ENCODE data around the gene HERC3. TPM values are rescaled to one million over a fixed set of nuclear protein-coding genes. Genes with fewer than 3 reads are reported as not detected.
A peak's percentile ranks its signal among the peaks of the same experiment; 100 is the strongest.

HERC3 gene
- total and polyA plus RNA-seq, 4 donors, result 6.2 to 48.0 (median 24.9) TPM

DNA sequence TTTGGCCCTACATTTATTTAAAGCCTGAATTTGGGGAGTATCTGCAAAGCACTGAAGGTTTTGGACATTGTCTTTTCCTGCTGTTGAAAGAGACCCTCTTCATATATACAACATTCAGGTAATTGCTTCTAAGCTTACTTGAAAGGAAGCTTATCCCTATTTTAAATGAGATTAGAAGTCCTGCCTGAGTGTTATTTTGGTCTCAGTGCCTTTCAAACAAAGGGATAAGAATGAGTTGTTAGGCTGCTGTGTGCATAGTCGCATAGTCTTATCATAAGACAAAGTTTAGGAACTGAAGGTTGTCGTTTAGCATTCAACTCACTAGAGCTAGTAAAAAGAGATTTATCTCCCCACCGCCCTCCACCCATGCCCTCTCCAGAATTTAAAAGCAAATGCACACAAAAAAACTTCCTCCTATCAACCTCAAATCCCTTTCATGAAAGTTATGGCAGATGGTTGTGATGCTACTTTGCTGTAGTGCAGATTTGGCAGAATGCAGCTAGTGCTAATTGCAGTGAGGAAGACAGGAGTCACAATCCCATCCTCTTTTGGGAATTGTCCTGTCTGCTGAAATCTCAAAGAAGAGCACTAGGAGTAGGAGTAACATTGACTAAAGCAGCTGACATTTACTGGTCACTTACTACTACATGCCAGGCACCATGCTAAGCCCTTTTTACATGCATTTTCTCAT, 5.8 kb downstream of the HERC3 start:
- Histone ChIP-seq H3K27me3 (ENCODE audit: control insufficient read depth in 3 of 3, insufficient read depth in 3 of 3, low read length in 2 of 3) (no peaks in the 10 kb centered on the region), H3K36me3 (ENCODE audit: control insufficient read depth in 4 of 4, insufficient read depth in 4 of 4, low read length in 4 of 4) (peaks cover 6 to 9% (median 7%) of the 10 kb centered on the region in 4 donors), H3K27ac (ENCODE audit: low read depth in 1 of 2, low read length in 1 of 2) (peak overlapping the region in 1 of 2 donors; percentile 57), H3K4me3 (no peak overlapping the region), H3K9me3 (ENCODE audit: control insufficient read depth in 4 of 4, insufficient read depth in 3 of 4, low read length in 3 of 4) (no peaks in the 10 kb centered on the region), H3K9ac (ENCODE audit: insufficient read depth in 1 of 2, low read length in 2 of 2) (no peak overlapping the region), H3K4me1 (ENCODE audit: control insufficient read depth in 5 of 5, insufficient read depth in 5 of 5, low read length in 5 of 5) (peaks cover 0 to 30% (median 8%) of the 10 kb centered on the region in 5 donors)
- no peak for DNase-seq
- TF ChIP-seq, protein P1, sequence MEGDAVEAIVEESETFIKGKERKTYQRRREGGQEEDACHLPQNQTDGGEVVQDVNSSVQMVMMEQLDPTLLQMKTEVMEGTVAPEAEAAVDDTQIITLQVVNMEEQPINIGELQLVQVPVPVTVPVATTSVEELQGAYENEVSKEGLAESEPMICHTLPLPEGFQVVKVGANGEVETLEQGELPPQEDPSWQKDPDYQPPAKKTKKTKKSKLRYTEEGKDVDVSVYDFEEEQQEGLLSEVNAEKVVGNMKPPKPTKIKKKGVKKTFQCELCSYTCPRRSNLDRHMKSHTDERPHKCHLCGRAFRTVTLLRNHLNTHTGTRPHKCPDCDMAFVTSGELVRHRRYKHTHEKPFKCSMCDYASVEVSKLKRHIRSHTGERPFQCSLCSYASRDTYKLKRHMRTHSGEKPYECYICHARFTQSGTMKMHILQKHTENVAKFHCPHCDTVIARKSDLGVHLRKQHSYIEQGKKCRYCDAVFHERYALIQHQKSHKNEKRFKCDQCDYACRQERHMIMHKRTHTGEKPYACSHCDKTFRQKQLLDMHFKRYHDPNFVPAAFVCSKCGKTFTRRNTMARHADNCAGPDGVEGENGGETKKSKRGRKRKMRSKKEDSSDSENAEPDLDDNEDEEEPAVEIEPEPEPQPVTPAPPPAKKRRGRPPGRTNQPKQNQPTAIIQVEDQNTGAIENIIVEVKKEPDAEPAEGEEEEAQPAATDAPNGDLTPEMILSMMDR (IDR thresholded peaks at IDR 0.05; ENCODE audit: control extremely low read depth, extremely low read depth), result no peak
- ATAC-seq (ENCODE audit: insufficient read depth, low FRiP score), result no peak
- 63 to 74% methylated on average over 3 of the region's 3 CpGs for WGBS, 2 donors

DNA sequence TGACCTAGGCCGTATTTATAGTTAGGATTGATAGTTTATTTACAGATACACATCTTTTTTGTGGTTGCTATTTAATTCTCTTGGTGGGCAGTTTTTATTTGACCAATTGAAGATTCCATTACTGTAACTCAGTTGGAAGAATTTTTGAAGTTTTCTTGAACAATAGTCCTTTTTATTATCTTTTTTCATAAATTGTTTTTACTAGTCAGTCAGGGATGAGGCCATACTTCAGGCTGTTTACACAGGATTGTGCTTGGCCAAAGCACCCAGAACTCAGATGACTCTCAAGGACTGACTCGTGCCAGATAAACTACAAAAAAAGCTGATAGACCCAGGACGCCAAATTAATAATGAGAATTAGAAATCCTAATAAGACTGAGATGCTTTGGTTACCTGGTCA, 7.0 kb downstream of the HERC3 start:
- TF ChIP-seq, protein P1 (IDR thresholded peaks at IDR 0.05; ENCODE audit: control extremely low read depth, extremely low read depth), result no peak
- Histone ChIP-seq H3K36me3 (ENCODE audit: control insufficient read depth in 4 of 4, insufficient read depth in 4 of 4, low read length in 4 of 4) (peaks cover 6 to 9% (median 7%) of the 10 kb centered on the region in 4 donors), H3K27ac (ENCODE audit: low read depth in 1 of 2, low read length in 1 of 2) (peak overlapping the region in 1 of 2 donors; percentile 66), H3K9ac (ENCODE audit: insufficient read depth in 1 of 2, low read length in 2 of 2) (no peak overlapping the region), H3K27me3 (ENCODE audit: control insufficient read depth in 3 of 3, insufficient read depth in 3 of 3, low read length in 2 of 3) (no peaks in the 10 kb centered on the region), H3K4me3 (no peak overlapping the region), H3K4me1 (ENCODE audit: control insufficient read depth in 5 of 5, insufficient read depth in 5 of 5, low read length in 5 of 5) (peaks cover 0 to 30% (median 6%) of the 10 kb centered on the region in 5 donors), H3K9me3 (ENCODE audit: control insufficient read depth in 4 of 4, insufficient read depth in 3 of 4, low read length in 3 of 4) (no peaks in the 10 kb centered on the region)
- 58 to 74% methylated on average over 3 of the region's 3 CpGs for WGBS, 2 donors
- DNase-seq (no peak), ATAC-seq (ENCODE audit: insufficient read depth, low FRiP score) (no peak)

DNA sequence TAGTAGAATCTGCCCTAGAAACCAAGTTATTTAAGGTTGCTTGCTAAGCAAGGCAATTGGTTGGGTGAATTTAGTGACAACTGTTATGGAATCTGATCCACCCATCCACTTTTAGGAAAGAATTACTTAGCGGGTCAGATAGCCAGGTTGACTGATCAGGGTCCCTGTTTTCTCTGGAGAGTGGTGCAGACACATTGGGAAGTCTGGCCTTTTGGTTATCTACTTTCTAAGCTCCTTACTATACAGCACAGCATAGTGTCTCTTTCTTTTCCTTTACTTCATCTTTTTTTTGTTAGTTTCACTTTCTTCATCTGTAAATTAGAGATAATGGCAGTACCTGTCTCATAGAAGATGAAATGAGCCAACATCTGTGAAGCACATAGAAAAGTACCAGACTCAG, 7.4 kb downstream of the HERC3 start:
- no peak for ATAC-seq (ENCODE audit: insufficient read depth, low FRiP score)
- TF ChIP-seq, protein P1 (IDR thresholded peaks at IDR 0.05; ENCODE audit: control extremely low read depth, extremely low read depth), result no peak
- no peak for DNase-seq
- no peak overlapping the region for H3K4me3 ChIP-seq
- WGBS, 2 donors, result 58 to 72% methylated on average over 1 of the region's 1 CpG
- peak overlapping the region; percentile 59 to 66 for H3K27ac ChIP-seq (ENCODE audit: low read depth in 1 of 2, low read length in 1 of 2)
- H3K9me3 ChIP-seq (ENCODE audit: control insufficient read depth in 4 of 4, insufficient read depth in 3 of 4, low read length in 3 of 4), result no peaks in the 10 kb centered on the region
- no peaks in the 10 kb centered on the region for H3K27me3 ChIP-seq (ENCODE audit: control insufficient read depth in 3 of 3, insufficient read depth in 3 of 3, low read length in 2 of 3)
- H3K36me3 ChIP-seq (ENCODE audit: control insufficient read depth in 4 of 4, insufficient read depth in 4 of 4, low read length in 4 of 4), result peaks cover 6 to 9% (median 7%) of the 10 kb centered on the region in 4 donors
- H3K9ac ChIP-seq (ENCODE audit: insufficient read depth in 1 of 2, low read length in 2 of 2), result no peak overlapping the region
- peaks cover 0 to 30% (median 3%) of the 10 kb centered on the region in 5 donors for H3K4me1 ChIP-seq (ENCODE audit: control insufficient read depth in 5 of 5, insufficient read depth in 5 of 5, low read length in 5 of 5)
